ES-I3 (cell line): ENCODE measurements around the gene F3.

Experiments used
- H3K36me3 ChIP-seq: 2 replicates; pipeline ENCODE4 v1.6.1; 2013; ENCODE audit warnings: mild to moderate bottlenecking, low read length, control low read depth, moderate library complexity; ENCODE audit not compliant: insufficient read depth
- H3K4me1 ChIP-seq: 2 replicates; pipeline ENCODE4 v1.6.1; 2013; ENCODE audit warnings: mild to moderate bottlenecking, control low read depth, low read length; ENCODE audit not compliant: insufficient read depth
- H3K9ac ChIP-seq: 2 replicates; pipeline ENCODE4 v1.6.1; 2013; ENCODE audit warnings: low read depth, mild to moderate bottlenecking, low read length, moderate library complexity
- H3K9me3 ChIP-seq: 2 replicates; pipeline ENCODE4 v1.6.1; 2013; ENCODE audit warnings: mild to moderate bottlenecking, low read length, moderate library complexity; ENCODE audit not compliant: control insufficient read depth, insufficient read depth

The F3 gene

GRCh38 chr1:94527447-94528031, 14.0 kb downstream of the F3 start:
- H3K4me1 ChIP-seq = peaks cover 6% of the 10 kb centered on the region
- no peak overlapping the region for H3K9ac ChIP-seq
- H3K9me3 ChIP-seq = no peaks in the 10 kb centered on the region
- peaks cover 15% of the 10 kb centered on the region for H3K36me3 ChIP-seq

DNA sequence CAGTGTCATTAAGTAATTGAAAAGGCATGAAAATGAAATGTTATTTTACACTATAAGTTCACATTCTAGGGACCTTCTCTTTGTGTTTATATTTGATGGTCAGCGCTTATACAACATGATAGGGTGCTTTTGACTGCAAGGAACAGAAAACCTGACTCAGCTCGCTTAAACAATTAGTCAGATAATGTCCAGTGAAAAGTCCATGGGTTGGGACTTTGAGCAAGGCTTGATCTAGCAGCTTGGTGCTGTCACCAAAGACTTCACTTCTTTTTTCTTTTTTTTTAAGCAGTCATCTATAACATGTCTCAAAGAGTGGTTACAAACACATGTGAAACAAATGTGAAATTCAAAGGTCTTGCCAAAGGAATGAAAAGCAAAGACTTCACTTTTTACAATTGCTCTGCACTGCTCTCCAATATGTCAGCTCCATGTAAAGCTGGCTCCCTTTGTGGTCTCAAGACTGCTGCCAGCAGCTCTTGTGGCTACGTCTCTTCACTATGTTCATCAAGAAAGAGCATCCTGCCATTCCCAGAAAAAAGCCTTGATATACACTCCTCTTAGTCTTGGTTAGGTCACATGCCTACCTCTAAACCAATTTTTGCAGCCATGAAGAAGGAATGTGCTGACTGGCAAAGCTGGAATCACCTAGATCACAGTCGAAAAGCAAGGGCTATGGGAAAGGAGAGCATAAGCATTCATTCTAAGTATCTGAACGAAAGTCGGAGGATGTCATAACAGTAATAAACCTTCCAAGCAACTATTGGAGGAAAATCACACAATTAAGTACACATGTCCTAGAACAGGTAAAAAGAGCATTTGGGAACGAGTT, 15.2 kb downstream of the F3 start:
- Histone ChIP-seq H3K9me3 (no peaks in the 10 kb centered on the region), H3K36me3 (peaks cover 8% of the 10 kb centered on the region), H3K9ac (no peak overlapping the region), H3K4me1 (peaks cover 6% of the 10 kb centered on the region)

- H3K9ac ChIP-seq = no peak overlapping the region
Measured at GRCh38 chr1:94524531-94524930, 17.0 kb downstream of the F3 start.

GRCh38 chr1:94522304-94522703, 19.3 kb downstream of the F3 start:
- Histone ChIP-seq H3K4me1 (peaks cover 8% of the 10 kb centered on the region), H3K9ac (no peak overlapping the region), H3K9me3 (no peaks in the 10 kb centered on the region), H3K36me3 (no peaks in the 10 kb centered on the region)

More at GRCh38 chr1:94524531-94524930, 17.0 kb downstream of the F3 start:
- H3K4me1 ChIP-seq = peaks cover 6% of the 10 kb centered on the region
- no peaks in the 10 kb centered on the region for H3K36me3 ChIP-seq
- no peaks in the 10 kb centered on the region for H3K9me3 ChIP-seq

DNA sequence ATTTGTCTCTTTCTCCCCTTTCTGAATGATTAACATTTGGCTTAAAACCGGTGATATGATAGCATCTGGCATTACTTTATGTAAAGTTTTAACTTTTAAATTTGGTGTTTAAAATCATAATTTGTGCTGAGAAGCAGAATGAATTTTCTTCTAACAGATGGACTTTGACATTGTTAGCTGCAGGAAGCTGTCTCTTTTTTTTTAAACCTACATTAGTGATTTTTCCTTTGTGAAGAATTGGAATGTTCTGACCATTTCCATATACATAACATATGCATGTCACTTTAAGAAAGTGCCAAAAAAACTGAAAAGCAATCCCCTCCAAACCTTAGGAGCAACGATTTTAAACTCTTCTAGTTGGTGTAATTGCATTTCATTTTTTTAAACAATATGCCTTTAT, 22.2 kb downstream of the F3 start:
- H3K36me3 ChIP-seq = no peaks in the 10 kb centered on the region
- H3K4me1 ChIP-seq = peaks cover 8% of the 10 kb centered on the region; the same call in 1 of the 2 replicates
- no peak overlapping the region for H3K9ac ChIP-seq
- no peaks in the 10 kb centered on the region for H3K9me3 ChIP-seq

- Histone ChIP-seq H3K4me1 (peaks cover 8% of the 10 kb centered on the region; the same call in 1 of the 2 replicates), H3K36me3 (no peaks in the 10 kb centered on the region), H3K9ac (no peak overlapping the region), H3K9me3 (no peaks in the 10 kb centered on the region)
Measured at GRCh38 chr1:94515296-94515947, 26.1 kb downstream of the F3 start.

DNA sequence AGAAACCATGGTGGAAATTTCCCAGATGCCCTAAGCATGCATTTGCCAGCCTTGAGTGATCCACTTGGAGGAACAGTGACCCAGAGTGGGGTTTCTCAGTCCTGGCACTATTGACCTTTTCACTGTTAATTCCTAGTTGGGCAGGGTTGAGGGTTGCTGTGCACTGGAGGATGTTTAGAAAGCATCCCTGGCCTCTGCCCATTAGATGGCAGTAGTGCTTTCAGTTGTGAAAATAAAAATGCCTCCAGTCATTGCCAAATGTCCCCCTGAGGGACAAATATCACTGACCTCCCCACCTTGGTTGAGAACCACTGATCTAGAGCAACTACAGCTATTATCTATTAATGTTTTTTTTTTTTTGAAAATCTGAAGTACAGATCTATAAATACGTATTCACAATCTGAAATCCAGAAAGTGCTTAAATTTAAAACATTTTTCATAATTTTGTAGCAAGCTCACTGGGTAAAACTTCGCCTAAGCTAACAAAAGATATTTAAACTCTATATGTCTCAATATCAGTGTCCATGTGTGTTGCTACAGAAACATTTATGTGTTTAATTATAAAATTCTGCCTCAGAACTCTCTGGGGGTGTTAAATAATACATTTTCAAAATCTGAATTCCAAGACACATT, 27.3 kb downstream of the F3 start:
- Histone ChIP-seq H3K4me1 (peaks cover 7% of the 10 kb centered on the region; the same call in 1 of the 2 replicates), H3K9me3 (no peaks in the 10 kb centered on the region), H3K36me3 (no peaks in the 10 kb centered on the region), H3K9ac (no peak overlapping the region)

GRCh38 chr1:94512816-94513215, 28.7 kb downstream of the F3 start:
- no peaks in the 10 kb centered on the region for H3K9me3 ChIP-seq
- no peaks in the 10 kb centered on the region for H3K4me1 ChIP-seq
- no peaks in the 10 kb centered on the region for H3K36me3 ChIP-seq
- H3K9ac ChIP-seq = no peak overlapping the region

DNA sequence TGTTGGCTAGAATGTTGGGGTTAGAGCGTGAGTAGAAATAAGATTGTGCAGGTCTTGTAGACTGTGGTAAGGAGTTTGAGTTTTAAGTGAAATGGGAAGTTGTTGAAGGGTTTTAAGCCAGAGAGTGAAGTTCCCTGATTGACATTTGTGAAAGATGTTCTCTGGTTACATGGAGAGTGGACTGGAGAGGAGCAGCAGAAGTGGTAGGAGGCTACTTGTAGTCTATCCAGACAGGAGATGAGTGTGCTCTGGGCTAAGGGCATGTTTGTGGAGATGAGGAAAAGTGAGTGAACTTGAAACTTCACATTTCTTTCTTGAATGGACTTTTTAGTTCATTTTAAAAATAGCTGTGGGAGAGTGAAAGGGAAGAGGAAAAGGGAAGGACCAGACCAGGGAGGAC, 37.0 kb downstream of the F3 start:
- Histone ChIP-seq H3K9me3 (no peaks in the 10 kb centered on the region), H3K9ac (no peak overlapping the region), H3K4me1 (no peaks in the 10 kb centered on the region), H3K36me3 (no peaks in the 10 kb centered on the region)

- Histone ChIP-seq H3K36me3 (no peaks in the 10 kb centered on the region), H3K9me3 (no peaks in the 10 kb centered on the region), H3K9ac (no peak overlapping the region), H3K4me1 (no peaks in the 10 kb centered on the region)
Measured at GRCh38 chr1:94503153-94503552, 38.4 kb downstream of the F3 start.

DNA sequence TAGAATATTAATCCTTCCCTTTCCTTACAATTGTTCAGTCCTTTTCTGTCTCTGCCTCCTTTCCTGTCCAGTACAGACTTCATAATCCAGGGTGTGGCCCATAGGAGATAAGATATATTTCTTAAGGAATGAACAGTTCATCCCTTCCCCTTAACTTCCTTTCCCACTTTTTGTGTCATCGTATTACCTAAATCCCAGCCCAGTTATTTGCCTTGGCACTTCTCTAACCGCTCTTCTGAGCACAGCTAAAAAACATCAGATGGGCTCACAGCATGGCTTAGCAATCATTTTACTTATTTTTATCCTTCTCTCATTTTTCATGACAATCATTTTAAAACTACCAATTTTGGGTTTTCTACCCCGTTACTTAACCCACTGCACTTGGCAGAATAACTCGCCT, 39.6 kb downstream of the F3 start:
- Histone ChIP-seq H3K9me3 (no peaks in the 10 kb centered on the region), H3K9ac (no peak overlapping the region), H3K4me1 (no peaks in the 10 kb centered on the region), H3K36me3 (no peaks in the 10 kb centered on the region)

DNA sequence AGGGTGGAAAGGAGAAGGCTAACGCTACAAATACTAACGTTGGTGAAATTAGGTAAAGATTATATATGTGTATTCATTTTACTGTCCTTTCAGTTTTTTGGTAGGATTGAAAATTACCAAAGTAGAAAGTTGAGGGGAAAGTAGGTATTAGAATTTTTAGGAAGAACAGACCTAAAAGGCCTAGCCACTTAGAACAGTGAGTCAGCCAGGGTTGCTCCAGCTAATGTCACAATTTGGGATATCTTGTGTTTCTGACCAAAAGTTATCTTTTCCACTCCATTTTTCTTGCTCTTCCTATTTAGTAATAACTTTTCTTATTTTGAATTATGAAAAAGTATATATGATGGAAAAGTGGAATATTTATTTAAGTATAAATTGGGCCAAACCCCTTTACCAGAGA, 40.1 kb downstream of the F3 start:
- Histone ChIP-seq H3K4me1 (no peaks in the 10 kb centered on the region), H3K36me3 (no peaks in the 10 kb centered on the region), H3K9ac (no peak overlapping the region), H3K9me3 (no peaks in the 10 kb centered on the region)

GRCh38 chr1:94496076-94496755, 45.3 kb downstream of the F3 start:
- Histone ChIP-seq H3K9me3 (no peaks in the 10 kb centered on the region), H3K9ac (no peak overlapping the region), H3K36me3 (no peaks in the 10 kb centered on the region), H3K4me1 (no peaks in the 10 kb centered on the region)

- Histone ChIP-seq H3K9ac (no peak overlapping the region), H3K36me3 (no peaks in the 10 kb centered on the region), H3K4me1 (no peaks in the 10 kb centered on the region), H3K9me3 (no peaks in the 10 kb centered on the region)
Measured at GRCh38 chr1:94490556-94490955, 51.0 kb downstream of the F3 start.
